Measurements from ENCODE around the gene CELF4.

CELF4 gene

GRCh38 chr18:37305066-37305465 lies 260.5 kb downstream of the CELF4 start:
- Histone ChIP-seq H2AFZ (ENCODE audit: low read depth, low read length) (no peak overlapping the region), H3K4me1 (ENCODE audit: insufficient read depth, low read length) (no peaks in the 10 kb centered on the region), H3K27me3 (ENCODE audit: insufficient read depth, low read length) (no peaks in the 10 kb centered on the region), H3K4me3 (ENCODE audit: low read length) (no peak overlapping the region), H3K36me3 (ENCODE audit: insufficient read depth, low read length) (no peaks in the 10 kb centered on the region), H3K9me3 (ENCODE audit: low read length) (no peaks in the 10 kb centered on the region)

- H3K9me3 ChIP-seq (ENCODE audit: low read length), result no peaks in the 10 kb centered on the region
- H3K4me3 ChIP-seq (ENCODE audit: low read length), result no peak overlapping the region
- peaks cover 8% of the 10 kb centered on the region for H3K4me1 ChIP-seq (ENCODE audit: insufficient read depth, low read length)
- no peaks in the 10 kb centered on the region for H3K36me3 ChIP-seq (ENCODE audit: insufficient read depth, low read length)
- no peaks in the 10 kb centered on the region for H3K27me3 ChIP-seq (ENCODE audit: insufficient read depth, low read length)
- no peak overlapping the region for H2AFZ ChIP-seq (ENCODE audit: low read depth, low read length)
These were observed 261.5 kb downstream of the CELF4 start for GRCh38 chr18:37304012-37304680.

- Histone ChIP-seq H3K9me3 (ENCODE audit: low read length) (no peaks in the 10 kb centered on the region), H2AFZ (ENCODE audit: low read depth, low read length) (no peak overlapping the region), H3K36me3 (ENCODE audit: insufficient read depth, low read length) (no peaks in the 10 kb centered on the region), H3K4me1 (ENCODE audit: insufficient read depth, low read length) (peaks cover 8% of the 10 kb centered on the region), H3K27me3 (ENCODE audit: insufficient read depth, low read length) (no peaks in the 10 kb centered on the region), H3K4me3 (ENCODE audit: low read length) (no peak overlapping the region)
These were observed 262.6 kb downstream of the CELF4 start for GRCh38 chr18:37303009-37303408.

GRCh38 chr18:37302519-37302918 lies 263.1 kb downstream of the CELF4 start:
- Histone ChIP-seq H3K36me3 (ENCODE audit: insufficient read depth, low read length) (no peaks in the 10 kb centered on the region), H2AFZ (ENCODE audit: low read depth, low read length) (no peak overlapping the region), H3K4me3 (ENCODE audit: low read length) (no peak overlapping the region), H3K4me1 (ENCODE audit: insufficient read depth, low read length) (peaks cover 8% of the 10 kb centered on the region), H3K9me3 (ENCODE audit: low read length) (no peaks in the 10 kb centered on the region), H3K27me3 (ENCODE audit: insufficient read depth, low read length) (no peaks in the 10 kb centered on the region)

- H3K4me3 ChIP-seq (ENCODE audit: low read length), result no peak overlapping the region
- H3K9me3 ChIP-seq (ENCODE audit: low read length), result no peaks in the 10 kb centered on the region
- H2AFZ ChIP-seq (ENCODE audit: low read depth, low read length), result no peak overlapping the region
- H3K4me1 ChIP-seq (ENCODE audit: insufficient read depth, low read length), result peaks cover 8% of the 10 kb centered on the region
- no peaks in the 10 kb centered on the region for H3K36me3 ChIP-seq (ENCODE audit: insufficient read depth, low read length)
- H3K27me3 ChIP-seq (ENCODE audit: insufficient read depth, low read length), result no peaks in the 10 kb centered on the region
These were observed 265.9 kb downstream of the CELF4 start for GRCh38 chr18:37299471-37300304.

- Histone ChIP-seq H3K4me1 (ENCODE audit: insufficient read depth, low read length) (peaks cover 8% of the 10 kb centered on the region), H2AFZ (ENCODE audit: low read depth, low read length) (no peak overlapping the region), H3K4me3 (ENCODE audit: low read length) (no peak overlapping the region), H3K36me3 (ENCODE audit: insufficient read depth, low read length) (no peaks in the 10 kb centered on the region), H3K27me3 (ENCODE audit: insufficient read depth, low read length) (no peaks in the 10 kb centered on the region), H3K9me3 (ENCODE audit: low read length) (no peaks in the 10 kb centered on the region)
These were observed 266.8 kb downstream of the CELF4 start for GRCh38 chr18:37298816-37299215.

- Histone ChIP-seq H3K27me3 (ENCODE audit: insufficient read depth, low read length) (no peaks in the 10 kb centered on the region), H3K9me3 (ENCODE audit: low read length) (no peaks in the 10 kb centered on the region), H3K4me3 (ENCODE audit: low read length) (no peak overlapping the region), H3K4me1 (ENCODE audit: insufficient read depth, low read length) (peaks cover 8% of the 10 kb centered on the region), H3K36me3 (ENCODE audit: insufficient read depth, low read length) (no peaks in the 10 kb centered on the region), H2AFZ (ENCODE audit: low read depth, low read length) (no peak overlapping the region)
These were observed 268.5 kb downstream of the CELF4 start for GRCh38 chr18:37297106-37297505.

GRCh38 chr18:37294951-37295350 lies 270.6 kb downstream of the CELF4 start:
- H3K4me1 ChIP-seq (ENCODE audit: insufficient read depth, low read length), result peaks cover 8% of the 10 kb centered on the region

GRCh38 chr18:37293359-37293758 lies 272.2 kb downstream of the CELF4 start:
- H3K9me3 ChIP-seq (ENCODE audit: low read length), result no peaks in the 10 kb centered on the region
- H3K36me3 ChIP-seq (ENCODE audit: insufficient read depth, low read length), result no peaks in the 10 kb centered on the region
- H3K4me3 ChIP-seq (ENCODE audit: low read length), result no peak overlapping the region
- H3K4me1 ChIP-seq (ENCODE audit: insufficient read depth, low read length), result no peaks in the 10 kb centered on the region
- H2AFZ ChIP-seq (ENCODE audit: low read depth, low read length), result no peak overlapping the region
- no peaks in the 10 kb centered on the region for H3K27me3 ChIP-seq (ENCODE audit: insufficient read depth, low read length)

More at GRCh38 chr18:37294951-37295350, 270.6 kb downstream of the CELF4 start:
- Histone ChIP-seq H3K4me3 (ENCODE audit: low read length) (no peak overlapping the region), H2AFZ (ENCODE audit: low read depth, low read length) (no peak overlapping the region), H3K9me3 (ENCODE audit: low read length) (no peaks in the 10 kb centered on the region), H3K27me3 (ENCODE audit: insufficient read depth, low read length) (no peaks in the 10 kb centered on the region), H3K36me3 (ENCODE audit: insufficient read depth, low read length) (no peaks in the 10 kb centered on the region)

- no peak overlapping the region for H3K4me3 ChIP-seq (ENCODE audit: low read length)
- no peaks in the 10 kb centered on the region for H3K27me3 ChIP-seq (ENCODE audit: insufficient read depth, low read length)
- no peaks in the 10 kb centered on the region for H3K36me3 ChIP-seq (ENCODE audit: insufficient read depth, low read length)
- H3K4me1 ChIP-seq (ENCODE audit: insufficient read depth, low read length), result no peaks in the 10 kb centered on the region
- H2AFZ ChIP-seq (ENCODE audit: low read depth, low read length), result no peak overlapping the region
- no peaks in the 10 kb centered on the region for H3K9me3 ChIP-seq (ENCODE audit: low read length)
These were observed 276.2 kb downstream of the CELF4 start for GRCh38 chr18:37289423-37289822.

GRCh38 chr18:37287601-37288000 lies 278.0 kb downstream of the CELF4 start:
- Histone ChIP-seq H3K27me3 (ENCODE audit: insufficient read depth, low read length) (no peaks in the 10 kb centered on the region), H2AFZ (ENCODE audit: low read depth, low read length) (no peak overlapping the region), H3K9me3 (ENCODE audit: low read length) (no peaks in the 10 kb centered on the region), H3K4me3 (ENCODE audit: low read length) (no peak overlapping the region), H3K4me1 (ENCODE audit: insufficient read depth, low read length) (no peaks in the 10 kb centered on the region), H3K36me3 (ENCODE audit: insufficient read depth, low read length) (no peaks in the 10 kb centered on the region)

- Histone ChIP-seq H3K36me3 (ENCODE audit: insufficient read depth, low read length) (no peaks in the 10 kb centered on the region), H3K27me3 (ENCODE audit: insufficient read depth, low read length) (no peaks in the 10 kb centered on the region), H3K9me3 (ENCODE audit: low read length) (no peaks in the 10 kb centered on the region), H2AFZ (ENCODE audit: low read depth, low read length) (no peak overlapping the region), H3K4me3 (ENCODE audit: low read length) (no peak overlapping the region), H3K4me1 (ENCODE audit: insufficient read depth, low read length) (no peaks in the 10 kb centered on the region)
These were observed 278.8 kb downstream of the CELF4 start for GRCh38 chr18:37286801-37287200.

GRCh38 chr18:37285825-37286224 lies 279.8 kb downstream of the CELF4 start:
- no peaks in the 10 kb centered on the region for H3K9me3 ChIP-seq (ENCODE audit: low read length)
- H3K27me3 ChIP-seq (ENCODE audit: insufficient read depth, low read length), result no peaks in the 10 kb centered on the region
- H3K4me1 ChIP-seq (ENCODE audit: insufficient read depth, low read length), result no peaks in the 10 kb centered on the region

More at GRCh38 chr18:37285825-37286224, 279.8 kb downstream of the CELF4 start:
- H3K36me3 ChIP-seq (ENCODE audit: insufficient read depth, low read length), result no peaks in the 10 kb centered on the region
- no peak overlapping the region for H2AFZ ChIP-seq (ENCODE audit: low read depth, low read length)
- H3K4me3 ChIP-seq (ENCODE audit: low read length), result no peak overlapping the region

All from neuron (in vitro differentiated cells).